NCI-H226 (cell line): ENCODE data around the gene DNAH5.
"Not testable (repeated sequence)": the region's sequence is repeated elsewhere in the genome, so short reads cannot be mapped to it uniquely, and the experiment has no call there.

ENCODE experiments used
- DNase-seq: peaks from one replicate; pipeline ENCODE4 v3.0.0-alpha.2; 2015

The DNAH5 gene

DNA sequence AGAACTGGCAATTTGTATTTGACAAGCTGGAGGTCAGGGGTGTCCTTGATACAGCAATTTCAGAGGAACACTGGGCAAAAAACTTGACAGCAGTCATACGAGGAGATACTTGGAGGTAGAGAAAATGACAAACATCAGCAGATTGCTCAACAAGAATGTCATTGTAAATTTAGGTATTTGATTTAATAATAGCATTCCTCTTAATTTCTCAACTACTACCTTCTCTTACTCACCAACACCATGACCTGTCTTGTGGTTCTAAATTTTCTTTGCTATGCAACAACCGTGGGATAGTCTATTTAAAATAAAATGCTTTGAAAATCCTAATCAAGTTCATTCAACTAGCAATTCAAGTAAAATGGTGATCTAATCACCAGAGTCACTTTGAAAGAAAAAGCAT is 128.4 kb downstream of the DNAH5 start:
- no peak for DNase-seq

DNA sequence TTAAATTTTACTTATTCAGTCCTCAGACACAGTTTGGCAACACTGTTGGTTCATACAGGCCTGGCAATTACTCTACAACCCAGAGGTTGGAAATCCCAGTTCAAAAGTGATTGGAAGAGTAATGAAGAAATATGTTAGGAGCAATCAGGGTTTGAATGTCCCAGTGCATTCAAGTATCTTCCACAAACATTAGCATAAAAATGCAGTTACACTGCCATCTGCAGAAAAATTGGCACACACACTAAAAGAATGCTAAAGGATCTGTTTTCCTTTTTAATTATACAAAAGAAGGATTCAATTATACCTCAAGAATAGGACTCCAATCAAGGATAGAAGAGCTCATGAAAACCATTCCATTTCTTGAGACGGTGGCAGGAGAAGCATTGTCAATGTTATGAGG is 130.2 kb downstream of the DNAH5 start:
- DNase-seq: no peak

DNA sequence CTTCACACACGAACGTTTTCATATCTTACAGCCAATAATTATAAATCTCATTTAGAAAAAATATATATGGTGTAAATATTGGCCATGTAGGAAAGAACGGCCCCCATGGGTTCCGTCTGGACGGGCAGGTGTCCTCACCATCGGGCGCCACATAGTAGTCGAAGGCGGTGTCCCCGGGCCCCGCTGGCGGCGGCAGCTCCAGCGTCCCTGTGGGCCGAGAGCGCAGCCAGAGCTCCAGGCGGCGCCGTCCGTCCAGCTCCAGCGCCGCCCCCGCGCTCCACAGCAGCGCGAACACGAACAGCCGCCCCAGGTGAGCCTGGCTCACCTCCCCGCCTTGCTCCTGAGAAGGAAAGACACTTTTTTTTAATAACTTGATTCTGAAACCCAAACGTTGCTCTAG is 134.6 kb downstream of the DNAH5 start:
- no peak for DNase-seq

- no peak for DNase-seq
Measured at GRCh38 chr5:13804336-13804735, 140.2 kb downstream of the DNAH5 start.

GRCh38 chr5:13798569-13798968 is 145.9 kb downstream of the DNAH5 start:
- DNase-seq: not testable (repeated sequence)

DNA sequence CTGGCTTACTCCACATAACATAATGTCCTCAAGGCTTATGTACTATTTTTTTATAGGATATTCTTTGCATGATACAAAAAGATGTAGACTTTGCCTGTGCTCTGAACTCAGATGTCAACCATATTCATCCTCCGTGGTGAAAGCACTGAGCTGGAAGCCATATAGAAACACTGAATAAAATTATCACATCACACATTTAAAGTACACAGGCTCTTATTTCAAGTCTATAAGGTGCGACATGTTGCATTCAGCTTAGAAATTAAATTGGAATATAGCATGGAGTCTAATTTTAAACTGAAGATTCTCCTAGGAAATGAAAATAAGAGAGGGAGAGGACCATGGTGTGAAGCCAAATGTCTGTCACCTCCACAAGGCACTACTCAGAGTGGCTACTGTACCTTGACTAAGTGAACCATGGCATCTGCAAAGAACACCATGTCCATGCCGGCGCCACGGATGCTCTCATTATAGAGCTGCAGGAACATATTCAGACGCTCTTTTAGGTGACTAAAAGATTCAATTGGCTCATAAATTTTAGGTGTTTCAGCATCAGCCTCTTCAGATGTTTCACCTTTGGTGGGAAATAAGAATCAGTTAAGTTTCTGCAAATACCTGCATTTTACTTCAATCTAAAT is 158.6 kb downstream of the DNAH5 start:
- DNase-seq: no peak

- no peak for DNase-seq
Measured at GRCh38 chr5:13783726-13784125, 160.8 kb downstream of the DNAH5 start.

GRCh38 chr5:13780081-13780480 is 164.4 kb downstream of the DNAH5 start:
- no peak for DNase-seq

GRCh38 chr5:13773649-13774048 is 170.8 kb downstream of the DNAH5 start:
- DNase-seq: no peak

DNA sequence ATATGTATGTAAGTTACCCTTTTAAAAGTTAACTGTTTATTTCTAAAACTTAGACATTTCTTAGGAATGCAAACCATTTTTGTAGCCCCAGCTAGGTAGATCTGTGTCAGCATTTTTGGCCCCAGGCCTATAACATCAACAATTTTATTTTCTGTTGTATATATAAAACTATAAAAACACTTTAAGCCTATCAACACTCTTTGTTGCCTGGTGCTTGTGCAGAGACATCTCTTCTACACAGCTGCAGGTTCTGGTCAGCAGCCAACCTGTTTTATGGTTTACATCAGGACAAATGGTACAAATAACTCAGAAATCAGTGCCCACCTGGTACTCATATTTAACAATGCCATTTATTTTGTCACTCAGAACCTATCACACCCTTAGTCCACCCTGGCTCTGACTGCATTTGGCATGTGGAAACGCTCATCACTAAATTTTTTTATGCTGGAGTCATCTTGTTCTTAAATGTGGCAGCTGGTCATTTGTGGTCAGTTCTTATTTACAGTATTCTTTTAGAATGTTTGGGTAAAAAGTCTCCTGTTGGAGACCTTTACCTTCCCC is 173.4 kb downstream of the DNAH5 start:
- DNase-seq: no peak

- DNase-seq: no peak
Measured at GRCh38 chr5:13766236-13766635, 178.3 kb downstream of the DNAH5 start.

GRCh38 chr5:13763719-13764118 is 180.8 kb downstream of the DNAH5 start:
- DNase-seq: no peak

DNA sequence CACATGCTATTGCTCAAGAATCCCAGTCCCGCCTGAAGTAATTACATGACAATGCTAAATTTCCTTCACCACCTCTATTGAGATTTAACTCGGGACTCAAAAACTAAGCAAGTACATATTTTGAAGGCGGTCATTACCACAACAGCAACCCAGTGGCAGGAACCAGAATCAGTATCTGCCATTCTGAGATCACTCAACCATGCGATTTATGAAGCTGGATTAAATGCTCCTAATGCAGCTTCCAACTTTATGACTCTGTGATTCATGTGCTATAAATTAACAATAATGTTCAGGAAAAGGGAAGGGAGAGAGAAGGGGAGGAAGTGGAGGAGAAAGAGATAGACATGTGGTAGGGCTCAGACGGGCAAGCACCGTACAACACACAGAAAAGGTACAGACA is 194.7 kb downstream of the DNAH5 start:
- DNase-seq: no peak

DNA sequence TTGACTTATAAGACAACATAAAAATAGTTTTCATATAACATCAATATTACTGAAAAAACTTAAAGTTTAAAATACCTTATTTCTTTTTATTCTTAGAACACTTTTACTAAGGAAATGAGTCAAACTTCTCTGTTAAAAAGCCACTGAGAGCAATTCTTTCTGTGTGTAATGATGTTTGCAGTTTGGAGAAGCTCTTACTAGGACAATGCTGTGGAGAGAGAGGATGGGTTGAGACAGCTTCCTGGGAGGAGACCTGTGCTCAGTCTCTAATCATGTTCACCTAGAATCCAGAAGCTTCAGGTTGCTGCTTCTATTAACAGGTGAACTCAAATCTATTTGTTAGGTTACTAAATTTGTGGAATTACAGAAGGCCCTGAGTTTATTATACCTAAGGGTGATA is 198.5 kb downstream of the DNAH5 start:
- peak; percentile 5 for DNase-seq

GRCh38 chr5:13745508-13745907 is 199.0 kb downstream of the DNAH5 start:
- peak; percentile 48 for DNase-seq

DNA sequence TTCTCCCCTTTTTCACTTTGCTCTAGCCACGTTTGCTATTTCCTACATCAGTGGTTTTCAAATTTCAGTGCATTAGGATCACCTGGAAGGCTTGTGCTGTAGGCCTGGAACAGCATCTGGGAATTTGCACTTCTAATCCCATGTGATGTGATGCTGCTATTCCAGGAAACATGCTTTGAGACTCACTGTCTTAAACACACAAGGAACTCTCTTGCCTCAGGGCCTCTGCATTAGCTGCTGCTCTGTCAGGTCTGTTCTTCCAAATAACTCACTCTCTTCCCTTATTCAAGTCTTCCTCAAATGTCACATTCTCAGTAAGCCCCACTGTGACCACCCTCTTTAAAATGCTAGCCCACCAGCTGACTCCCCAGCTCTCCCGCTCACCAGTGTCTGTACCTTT is 204.0 kb downstream of the DNAH5 start:
- no peak for DNase-seq

DNA sequence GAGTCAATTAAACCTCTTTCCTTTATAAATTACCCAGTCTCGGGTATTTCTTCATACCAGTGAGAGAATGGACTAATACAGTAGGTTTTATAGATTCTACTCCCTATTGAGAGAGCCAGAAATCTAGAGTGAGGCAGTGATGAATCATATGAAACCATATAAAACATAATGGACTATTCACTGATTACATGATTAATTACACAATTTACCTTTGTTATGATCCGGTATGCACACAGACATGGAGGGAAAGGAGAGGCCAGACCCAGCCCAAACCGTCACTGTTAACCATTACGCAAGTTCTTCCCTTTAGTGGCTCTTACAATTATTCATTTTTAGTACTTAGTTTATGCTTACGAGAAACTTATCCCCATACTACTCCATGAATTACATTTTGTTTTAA is 205.0 kb downstream of the DNAH5 start:
- no peak for DNase-seq

DNA sequence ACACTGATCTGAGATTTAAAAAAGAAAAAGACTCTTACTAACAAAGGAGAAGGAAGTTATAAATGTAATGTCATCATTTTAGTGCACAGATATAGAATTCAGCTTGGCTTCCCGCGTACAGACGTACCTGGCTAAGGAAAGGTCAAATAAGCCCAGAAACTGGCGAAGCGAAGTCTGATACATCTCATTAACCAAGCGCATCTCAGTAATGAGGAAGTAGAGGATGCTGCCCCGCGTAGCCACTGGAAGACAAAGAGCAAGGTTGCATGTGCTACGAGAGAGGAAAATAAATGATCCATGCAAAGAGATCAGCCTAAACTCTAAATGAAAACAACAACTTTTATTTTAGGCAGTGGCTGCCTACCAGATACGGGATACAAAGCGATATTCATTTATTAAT is 208.8 kb downstream of the DNAH5 start:
- DNase-seq: no peak

DNA sequence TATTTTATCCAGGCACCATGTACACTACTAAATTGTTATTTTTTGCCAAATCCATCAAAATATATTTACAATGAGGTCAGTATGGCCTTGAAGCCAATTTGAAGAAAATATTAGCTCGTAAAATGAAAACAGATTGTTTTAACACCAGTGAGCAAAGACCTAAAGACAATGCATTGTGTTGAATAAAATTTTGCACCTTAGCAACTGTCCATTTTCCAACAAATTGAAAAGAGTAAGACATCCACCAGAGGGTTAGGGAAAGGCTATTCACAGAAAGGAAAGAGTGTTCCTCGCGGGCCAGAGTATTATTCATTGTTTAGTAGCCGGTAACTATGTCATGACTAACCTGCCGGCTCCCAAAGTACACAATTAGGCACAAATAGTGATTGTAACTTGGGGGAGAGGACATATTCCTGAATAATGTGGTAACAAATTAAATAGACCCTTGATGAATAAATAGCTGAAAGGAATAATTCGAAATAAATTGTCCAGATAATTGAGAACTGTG is 213.3 kb downstream of the DNAH5 start:
- DNase-seq: no peak

DNA sequence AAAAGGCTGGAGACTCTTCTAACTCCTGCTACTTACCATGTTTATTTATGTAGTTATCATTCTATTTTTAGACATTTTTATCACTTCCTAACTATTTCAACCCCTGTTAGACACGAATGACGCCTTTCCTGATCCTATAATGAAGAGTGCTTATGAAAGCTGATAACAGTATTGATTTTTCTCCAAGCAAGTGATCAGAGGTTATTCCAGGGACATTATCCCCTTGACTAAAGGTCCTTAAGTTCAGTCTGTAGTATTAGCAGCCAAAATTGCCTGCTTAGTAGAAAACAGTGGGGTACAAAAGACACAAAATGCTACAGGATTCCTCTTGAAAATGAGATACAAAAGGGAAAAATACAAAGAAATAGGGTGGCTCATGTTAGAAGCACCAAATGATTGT is 235.6 kb downstream of the DNAH5 start:
- no peak for DNase-seq

GRCh38 chr5:13708432-13708831 is 236.1 kb downstream of the DNAH5 start:
- no peak for DNase-seq

- peak; percentile 5 for DNase-seq
Measured at GRCh38 chr5:13704396-13704795, 240.1 kb downstream of the DNAH5 start.

GRCh38 chr5:13700626-13701025 is 243.9 kb downstream of the DNAH5 start:
- DNase-seq: no peak

DNA sequence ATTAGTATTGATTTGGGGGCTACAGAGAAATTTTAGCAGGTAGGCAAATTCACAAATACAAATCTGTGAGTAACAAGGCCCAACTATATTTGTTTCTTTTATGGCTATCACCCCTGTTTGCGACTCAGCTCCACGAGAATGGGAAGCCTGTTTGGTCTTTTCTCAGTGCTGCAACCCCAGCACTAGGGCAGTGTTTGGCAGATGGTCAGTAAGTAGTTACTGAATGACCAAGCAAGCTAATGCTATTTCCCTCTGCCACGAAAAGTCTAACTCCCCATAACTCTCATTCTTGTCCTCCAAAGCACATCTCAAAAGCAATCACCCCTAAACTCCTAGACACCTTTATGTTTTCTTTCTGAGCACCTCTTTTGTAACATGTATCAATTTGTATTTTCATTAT is 245.6 kb downstream of the DNAH5 start:
- DNase-seq: no peak

DNA sequence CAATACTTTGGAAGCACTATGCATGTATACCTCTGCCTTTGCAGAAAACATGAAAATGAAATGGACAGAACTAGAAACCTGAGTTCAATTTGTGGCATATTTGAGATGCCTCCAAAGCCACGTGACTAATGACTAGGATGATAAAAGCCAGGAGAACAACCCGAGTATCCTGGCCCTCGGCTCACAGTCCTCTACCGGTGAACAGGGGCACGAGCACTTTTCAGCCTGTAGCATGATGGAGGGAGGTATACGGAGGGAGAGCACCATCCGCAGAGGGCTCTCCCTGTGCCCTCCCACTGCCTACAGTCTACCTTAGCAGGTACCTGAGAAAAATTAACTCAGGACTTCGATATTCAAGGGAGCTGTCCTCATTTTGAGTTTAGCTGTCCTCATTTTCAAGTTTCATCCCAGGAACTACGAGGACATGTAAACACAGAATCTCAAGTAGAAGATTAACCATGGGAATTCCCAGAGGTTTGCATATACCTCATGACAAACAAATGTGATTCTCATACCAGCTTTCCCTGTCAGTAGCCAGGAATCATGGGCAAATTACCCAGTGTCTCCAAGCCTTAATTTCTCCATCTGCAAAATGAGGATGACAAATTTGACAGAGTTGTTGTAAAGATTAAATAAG is 249.3 kb downstream of the DNAH5 start:
- no peak for DNase-seq
